H9 (cell line): ENCODE measurements around the gene OSCAR. TPM values are rescaled to one million over a fixed set of nuclear protein-coding genes. Genes with fewer than 3 reads are reported as not detected.

ENCODE experiments used
- DNase-seq: peaks from one replicate; pipeline ENCODE4 v3.0.0-alpha.2; 2017
- H2AFZ ChIP-seq: one replicate; pipeline ENCODE4 v1.6.1; 2013; ENCODE audit warnings: mild to moderate bottlenecking, low read length, control low read depth, moderate library complexity
- H2AK5ac ChIP-seq: 2 replicates; pipeline ENCODE4 v1.6.1; 2013; ENCODE audit warnings: low read length, control low read depth, mixed read lengths; ENCODE audit not compliant: insufficient read length
- H2BK120ac ChIP-seq: one replicate; pipeline ENCODE4 v1.6.1; 2013; ENCODE audit warnings: low read depth, mild to moderate bottlenecking, low read length, control low read depth, inconsistent platforms; ENCODE audit not compliant: poor library complexity, severe bottlenecking
- H2BK12ac ChIP-seq: 2 replicates; pipeline ENCODE4 v1.6.1; 2013; ENCODE audit warnings: low read length, control low read depth, mixed read lengths, low read depth; ENCODE audit not compliant: insufficient read length
- H2BK15ac ChIP-seq: 2 replicates; pipeline ENCODE4 v1.6.1; 2013; ENCODE audit warnings: low read depth, low read length, control low read depth
- H2BK20ac ChIP-seq: one replicate; pipeline ENCODE4 v1.6.1; 2013; ENCODE audit warnings: low read depth, mild to moderate bottlenecking, low read length, control low read depth, inconsistent platforms; ENCODE audit not compliant: poor library complexity, severe bottlenecking
- H2BK5ac ChIP-seq: 2 replicates; pipeline ENCODE4 v1.6.1; 2013; ENCODE audit warnings: low read length, control low read depth, mixed read lengths; ENCODE audit not compliant: insufficient read length
- H3K14ac ChIP-seq: 2 replicates; pipeline ENCODE4 v1.6.1; 2013; ENCODE audit warnings: low read length, control low read depth; ENCODE audit not compliant: insufficient read depth
- H3K18ac ChIP-seq: 2 replicates; pipeline ENCODE4 v1.6.1; 2013; ENCODE audit warnings: low read depth, mild to moderate bottlenecking, mixed read lengths, low read length, control low read depth; ENCODE audit not compliant: insufficient read length
- H3K23ac ChIP-seq: 2 replicates; pipeline ENCODE4 v1.6.1; 2013; ENCODE audit warnings: low read length, control low read depth, mixed read lengths, low read depth; ENCODE audit not compliant: insufficient read length
- H3K23me2 ChIP-seq: 2 replicates; pipeline ENCODE4 v1.6.1; 2013; ENCODE audit warnings: low read depth, mild to moderate bottlenecking, mixed read lengths, low read length, control low read depth; ENCODE audit not compliant: insufficient read length, poor library complexity, severe bottlenecking
- H3K27ac ChIP-seq: 2 replicates; pipeline ENCODE4 v1.5.1; 2013; ENCODE audit warnings: low read length, control low read depth, mixed read lengths, low read depth; ENCODE audit not compliant: insufficient read length
- H3K27me3 ChIP-seq: 2 replicates; pipeline ENCODE4 v1.6.1; 2013; ENCODE audit warnings: low read length, control low read depth, inconsistent platforms; ENCODE audit not compliant: insufficient read depth
- H3K4ac ChIP-seq: 2 replicates; pipeline ENCODE4 v1.6.1; 2013; ENCODE audit warnings: low read depth, mild to moderate bottlenecking, control low read depth, inconsistent platforms, low read length, moderate library complexity
- H3K4me1 ChIP-seq: 2 replicates; pipeline ENCODE4 v1.6.1; 2013; ENCODE audit warnings: low read length, control low read depth, inconsistent platforms; ENCODE audit not compliant: insufficient read depth
- H3K4me2 ChIP-seq: 2 replicates; pipeline ENCODE4 v1.6.1; 2013; ENCODE audit warnings: low read length, control low read depth, mixed read lengths; ENCODE audit not compliant: insufficient read length, insufficient read depth
- H3K56ac ChIP-seq: 2 replicates; pipeline ENCODE4 v1.6.1; 2013; ENCODE audit warnings: low read depth, mild to moderate bottlenecking, mixed read lengths, low read length, control low read depth; ENCODE audit not compliant: insufficient read length
- H3K79me1 ChIP-seq: 2 replicates; pipeline ENCODE4 v1.6.1; 2013; ENCODE audit warnings: low read depth, mild to moderate bottlenecking, moderate library complexity, low read length, control low read depth, inconsistent platforms; ENCODE audit not compliant: insufficient read depth, poor library complexity, severe bottlenecking
- H3K79me2 ChIP-seq: 2 replicates; pipeline ENCODE4 v1.6.1; 2013; ENCODE audit warnings: low read length, control low read depth, inconsistent platforms; ENCODE audit not compliant: insufficient read depth
- H3K9ac ChIP-seq: 2 replicates; pipeline ENCODE4 v1.6.1; 2013; ENCODE audit warnings: low read length, control low read depth, mixed read lengths; ENCODE audit not compliant: insufficient read length; ENCODE audit errors: extremely low read depth
- H3K9me3 ChIP-seq: one replicate; pipeline ENCODE4 v1.6.1; 2013; ENCODE audit warnings: low read depth, low read length, inconsistent platforms; ENCODE audit not compliant: control insufficient read depth
- H3T11ph ChIP-seq: one replicate; pipeline ENCODE4 v1.6.1; 2013; ENCODE audit warnings: mild to moderate bottlenecking, low read length, control low read depth, inconsistent platforms
- H4K20me1 ChIP-seq: one replicate; pipeline ENCODE4 v1.6.1; 2013; ENCODE audit not compliant: control insufficient read depth, insufficient read length, insufficient read depth
- H4K5ac ChIP-seq: 2 replicates; pipeline ENCODE4 v1.6.1; 2013; ENCODE audit warnings: low read depth, mild to moderate bottlenecking, mixed read lengths, low read length, control low read depth; ENCODE audit not compliant: insufficient read length
- H4K8ac ChIP-seq: replicated peaks from 2 replicates; pipeline ENCODE4 v1.6.1; 2013; ENCODE audit warnings: low read length, control low read depth, mixed read lengths, low read depth; ENCODE audit not compliant: insufficient read length
- H4K91ac ChIP-seq: 2 replicates; pipeline ENCODE4 v1.6.1; 2013; ENCODE audit warnings: low read depth, mild to moderate bottlenecking, moderate library complexity, mixed read lengths, low read length, control low read depth; ENCODE audit not compliant: insufficient read length
- H3K27ac Mint-ChIP-seq, 3 experiments: 2 replicates in 2 of 3; 3 replicates in 1 of 3; pipeline ENCODE4 v1.8.0; 2020 to 2021; ENCODE audit warnings: mixed read lengths in 3 of 3, mild to moderate bottlenecking in 1 of 3, moderate library complexity in 1 of 3
- H3K27me3 Mint-ChIP-seq: 2 replicates; pipeline ENCODE4 v1.8.0; 2021; ENCODE audit warnings: low read depth, mild to moderate bottlenecking, moderate library complexity, mixed read lengths
- H3K36me3 Mint-ChIP-seq, 3 experiments: 2 replicates in 2 of 3; 3 replicates in 1 of 3; pipeline ENCODE4 v1.8.0; 2020 to 2021; ENCODE audit warnings: low read depth in 3 of 3, mixed read lengths in 3 of 3; ENCODE audit not compliant: insufficient read depth in 1 of 3
- H3K4me1 Mint-ChIP-seq, 2 experiments: 2 replicates each; pipeline ENCODE4 v1.8.0; 2020; ENCODE audit warnings: mixed read lengths in 2 of 2
- H3K4me3 Mint-ChIP-seq, 2 experiments: 2 replicates in 1 of 2; 3 replicates in 1 of 2; pipeline ENCODE4 v1.8.0; 2020 to 2021; ENCODE audit warnings: mild to moderate bottlenecking in 2 of 2, mixed read lengths in 2 of 2, moderate library complexity in 1 of 2
- H3K9me3 Mint-ChIP-seq, 2 experiments: 2 replicates in 1 of 2; 3 replicates in 1 of 2; pipeline ENCODE4 v1.8.0; 2020; ENCODE audit warnings: mild to moderate bottlenecking in 2 of 2, mixed read lengths in 2 of 2, moderate library complexity in 1 of 2
- WGBS: extraction: QIAGEN DNeasy Blood & Tissue Kit; methylation state at CpG from one replicate; pipeline ENCODE4 v1.1.7; 2013; ENCODE audit warnings: missing lambda C conversion rate, low lambda C conversion rate, mixed read lengths; ENCODE audit not compliant: insufficient read length; ENCODE audit errors: extremely low coverage; 5-methylcytosine and 5-hydroxymethylcytosine counted together
- total RNA-seq: library from RNA; stranded (reverse); gene quantifications from 2 replicates; pipeline ENCODE4 v1.2.1, GENCODE V29; 2021
- TF ChIP-seq, protein P1 (sequence below): fragments of 200-600 bp; sonication (generic); conservative IDR thresholded peaks from 3 replicates; pipeline ENCODE4 v1.8.0; 2021; ENCODE audit warnings: antibody characterized with exemption, mild to moderate bottlenecking

OSCAR gene
- total RNA-seq, 1 experiment from 2014 or later = 0.24 TPM

DNA sequence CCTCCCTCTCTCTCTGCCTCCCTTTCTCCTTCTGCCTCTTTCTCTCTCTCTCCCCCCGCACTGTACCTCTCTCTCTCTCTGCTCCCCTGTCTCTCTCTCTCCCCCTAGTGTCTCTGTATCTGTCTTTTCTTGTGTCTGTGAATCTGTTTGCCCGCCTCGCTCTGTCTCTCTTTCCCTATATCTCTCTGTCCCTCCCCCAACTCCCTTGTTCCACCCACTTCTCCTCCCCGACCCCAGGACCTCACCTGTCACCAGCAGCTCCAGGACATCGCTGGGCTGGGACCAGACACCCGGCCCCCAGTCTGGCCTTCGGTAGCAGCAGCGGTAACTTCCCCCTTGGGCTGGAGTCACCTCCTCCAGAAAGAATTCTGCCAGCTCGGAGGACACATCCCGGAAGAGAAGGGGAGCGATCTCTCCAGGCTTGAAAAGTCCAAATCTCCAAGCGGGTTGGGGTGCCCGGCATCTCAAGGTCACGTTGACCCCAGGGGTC, 3.9 kb downstream of the OSCAR start:
- H3K27me3 Mint-ChIP-seq = peaks cover 34% of the 10 kb centered on the region
- no peak overlapping the region; the same call in 1 of the 2 replicates for H3K14ac ChIP-seq
- no peak overlapping the region for H2BK12ac ChIP-seq
- H3K23ac ChIP-seq = no peak overlapping the region
- peaks cover 4% of the 10 kb centered on the region for H3K23me2 ChIP-seq
- H2BK20ac ChIP-seq = no peak overlapping the region
- peak overlapping the region; percentile 10 for H3K9ac ChIP-seq
- H3K9me3 ChIP-seq = no peaks in the 10 kb centered on the region
- peak overlapping the region in 1 of 3 experiments; percentile 40; a peak in 2 of 7 replicates for H3K27ac Mint-ChIP-seq
- no peak overlapping the region for H3T11ph ChIP-seq
- no peak overlapping the region for H2BK5ac ChIP-seq
- H4K8ac ChIP-seq = no peak overlapping the region
- H3K4me1 ChIP-seq = no peaks in the 10 kb centered on the region
- H3K56ac ChIP-seq = no peak overlapping the region
- no peak overlapping the region for H3K27ac ChIP-seq
- no CpG with 5 or more reads among the region's 14 CpGs for WGBS
- no peak overlapping the region for H3K4ac ChIP-seq
- no peak overlapping the region for H2BK15ac ChIP-seq
- peak; percentile 65 for DNase-seq
- peak overlapping the region; percentile 33 to 85 for H3K4me3 Mint-ChIP-seq
- H4K20me1 ChIP-seq = no peaks in the 10 kb centered on the region
- H3K9me3 Mint-ChIP-seq = peaks cover 4 to 6% of the 10 kb centered on the region in 2 experiments
- TF ChIP-seq, protein P1, sequence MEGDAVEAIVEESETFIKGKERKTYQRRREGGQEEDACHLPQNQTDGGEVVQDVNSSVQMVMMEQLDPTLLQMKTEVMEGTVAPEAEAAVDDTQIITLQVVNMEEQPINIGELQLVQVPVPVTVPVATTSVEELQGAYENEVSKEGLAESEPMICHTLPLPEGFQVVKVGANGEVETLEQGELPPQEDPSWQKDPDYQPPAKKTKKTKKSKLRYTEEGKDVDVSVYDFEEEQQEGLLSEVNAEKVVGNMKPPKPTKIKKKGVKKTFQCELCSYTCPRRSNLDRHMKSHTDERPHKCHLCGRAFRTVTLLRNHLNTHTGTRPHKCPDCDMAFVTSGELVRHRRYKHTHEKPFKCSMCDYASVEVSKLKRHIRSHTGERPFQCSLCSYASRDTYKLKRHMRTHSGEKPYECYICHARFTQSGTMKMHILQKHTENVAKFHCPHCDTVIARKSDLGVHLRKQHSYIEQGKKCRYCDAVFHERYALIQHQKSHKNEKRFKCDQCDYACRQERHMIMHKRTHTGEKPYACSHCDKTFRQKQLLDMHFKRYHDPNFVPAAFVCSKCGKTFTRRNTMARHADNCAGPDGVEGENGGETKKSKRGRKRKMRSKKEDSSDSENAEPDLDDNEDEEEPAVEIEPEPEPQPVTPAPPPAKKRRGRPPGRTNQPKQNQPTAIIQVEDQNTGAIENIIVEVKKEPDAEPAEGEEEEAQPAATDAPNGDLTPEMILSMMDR = 0 out of 3 replicates have a peak, but pooled peaks have one; percentile 19
- no peaks in the 10 kb centered on the region; the same call in 1 of the 2 replicates for H3K27me3 ChIP-seq
- no peak overlapping the region for H4K91ac ChIP-seq
- no peak overlapping the region for H2AFZ ChIP-seq
- H2BK120ac ChIP-seq = no peak overlapping the region
- H3K36me3 Mint-ChIP-seq = peaks cover 0 to 2% (median 0%) of the 10 kb centered on the region in 3 experiments; a peak in 2 of 7 replicates
- H3K4me1 Mint-ChIP-seq = peaks cover 6 to 22% of the 10 kb centered on the region in 2 experiments
- no peaks in the 10 kb centered on the region for H3K79me2 ChIP-seq
- H3K79me1 ChIP-seq = no peaks in the 10 kb centered on the region
- peak overlapping the region; percentile 57 for H3K4me2 ChIP-seq
- no peak overlapping the region for H3K18ac ChIP-seq
- H2AK5ac ChIP-seq = no peak overlapping the region
- H4K5ac ChIP-seq = no peak overlapping the region
